T-helper 1 cell treated with Interleukin-12 subunit alpha and Interleukin-12 subunit beta and Interleukin-4 antibody, amounts not matched to agents 30 ng/mL and 1 ng/mL, for 36 hours (primary cell): ENCODE results near the gene DENND6A. TPM values are rescaled to one million over a fixed set of nuclear protein-coding genes. Genes with fewer than 3 reads are reported as not detected.
"Not testable (repeated sequence)": the region's sequence is repeated elsewhere in the genome, so short reads cannot be mapped to it uniquely, and the experiment has no call there.

Source experiments
- intact Hi-C: fragments of 100-400 bp; cut with micrococcal nuclease; formaldehyde crosslinking; loops from one replicate; pipeline ENCODE4 v1.15.1; 2024
- total RNA-seq: library from RNA; stranded (reverse); gene quantifications from 2 replicates; pipeline ENCODE4 v1.2.3, GENCODE V29; 2022

Gene DENND6A, protein sequence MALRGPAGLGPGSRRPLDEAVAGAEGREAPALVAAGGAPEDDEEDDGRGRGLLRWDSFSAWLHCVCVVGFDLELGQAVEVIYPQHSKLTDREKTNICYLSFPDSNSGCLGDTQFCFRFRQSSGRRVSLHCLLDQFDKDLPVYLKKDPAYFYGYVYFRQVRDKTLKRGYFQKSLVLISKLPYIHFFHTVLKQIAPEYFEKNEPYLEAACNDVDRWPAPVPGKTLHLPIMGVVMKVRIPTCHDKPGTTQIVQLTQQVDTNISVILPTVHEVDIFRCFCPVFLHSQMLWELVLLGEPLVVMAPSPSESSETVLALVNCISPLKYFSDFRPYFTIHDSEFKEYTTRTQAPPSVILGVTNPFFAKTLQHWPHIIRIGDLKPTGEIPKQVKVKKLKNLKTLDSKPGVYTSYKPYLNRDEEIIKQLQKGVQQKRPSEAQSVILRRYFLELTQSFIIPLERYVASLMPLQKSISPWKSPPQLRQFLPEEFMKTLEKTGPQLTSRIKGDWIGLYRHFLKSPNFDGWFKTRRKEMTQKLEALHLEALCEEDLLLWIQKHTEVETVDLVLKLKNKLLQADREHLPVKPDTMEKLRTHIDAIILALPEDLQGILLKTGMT
- total RNA-seq = 27.6 and 32.7 TPM in 2 replicates

DNA sequence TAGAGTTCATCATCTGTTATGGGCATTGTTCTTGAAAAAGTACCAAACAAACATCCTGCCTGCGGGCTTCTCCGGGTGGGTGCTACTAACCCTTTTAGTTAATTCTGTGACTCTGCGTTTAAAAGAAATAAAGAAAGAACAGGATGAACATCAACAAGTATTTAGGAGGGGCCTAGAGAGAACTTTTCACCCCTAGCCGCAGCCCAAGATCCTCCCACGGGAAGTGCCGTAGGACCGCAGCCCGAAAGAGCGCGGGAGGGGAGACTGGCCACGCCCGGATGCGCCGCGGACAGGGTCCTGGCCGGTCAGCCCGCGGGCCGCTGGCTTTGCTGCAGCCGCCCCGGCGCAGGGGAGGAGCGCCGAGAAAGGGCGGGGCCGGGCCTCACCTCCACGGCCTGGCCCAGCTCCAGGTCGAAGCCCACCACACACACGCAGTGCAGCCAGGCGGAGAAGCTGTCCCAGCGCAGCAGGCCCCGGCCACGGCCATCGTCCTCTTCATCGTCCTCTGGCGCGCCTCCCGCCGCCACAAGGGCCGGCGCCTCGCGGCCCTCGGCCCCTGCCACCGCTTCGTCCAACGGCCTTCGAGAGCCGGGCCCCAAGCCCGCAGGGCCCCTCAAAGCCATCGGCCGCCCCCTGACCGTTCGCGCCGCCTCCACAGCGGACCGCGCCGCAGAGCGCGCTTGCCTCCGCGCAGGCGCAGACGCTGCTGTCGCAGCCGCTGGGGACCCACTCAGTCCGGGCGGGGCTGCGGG, at the start of gene DENND6A:
Gene DENND6A (minus strand): TSS at position 682 of the 752 bp plus-strand sequence. CDS start 59 bp downstream, at position 623.
- intact Hi-C loops = loop anchor here (1.0 to 10.0 kb wide), 11 partner anchors 21 to 1009 kb away; partner anchors contain the start of genes ABHD6, ARF4, HTD2 and PDE12

DNA sequence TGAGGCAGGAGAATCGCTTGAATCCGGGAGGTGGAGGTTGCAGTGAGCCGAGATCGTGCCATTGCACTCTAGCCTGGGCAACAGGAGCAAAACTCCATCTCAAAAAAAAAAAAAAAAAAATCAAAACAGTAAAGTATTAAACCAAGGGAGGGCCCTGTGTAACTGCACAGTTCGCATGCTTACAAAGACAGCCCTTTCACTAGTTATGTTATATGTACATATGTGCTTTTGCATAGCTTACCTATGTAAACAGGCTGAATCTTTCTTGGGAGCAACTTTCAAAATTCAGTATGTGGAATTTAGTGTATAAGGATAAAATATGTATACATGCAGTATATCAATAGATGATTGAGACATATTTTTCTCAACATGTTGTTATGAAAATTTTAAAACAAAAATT, 47.1 kb upstream of the DENND6A start:
- intact Hi-C loops = no loop called here

DNA sequence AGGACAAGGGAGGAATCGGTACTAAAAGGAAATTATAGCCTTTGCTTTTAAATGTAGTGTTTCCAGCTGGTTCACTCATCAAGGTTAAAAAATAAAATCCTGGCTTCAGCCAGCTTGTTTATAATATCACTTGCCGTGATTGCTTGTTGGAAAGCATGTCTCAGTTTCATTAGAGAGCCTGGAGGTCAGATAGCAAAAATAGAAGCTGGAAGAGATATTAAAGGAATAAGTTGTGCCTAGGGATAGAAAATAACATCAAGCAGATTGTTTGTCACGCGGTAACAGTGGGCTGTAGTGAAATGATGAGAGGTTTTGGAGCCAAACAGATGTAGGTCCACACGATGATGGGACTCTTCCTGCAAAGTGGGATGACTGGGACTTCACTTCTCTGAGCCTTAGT, 45.5 kb upstream of the DENND6A start:
- intact Hi-C loops = no loop called here

DNA sequence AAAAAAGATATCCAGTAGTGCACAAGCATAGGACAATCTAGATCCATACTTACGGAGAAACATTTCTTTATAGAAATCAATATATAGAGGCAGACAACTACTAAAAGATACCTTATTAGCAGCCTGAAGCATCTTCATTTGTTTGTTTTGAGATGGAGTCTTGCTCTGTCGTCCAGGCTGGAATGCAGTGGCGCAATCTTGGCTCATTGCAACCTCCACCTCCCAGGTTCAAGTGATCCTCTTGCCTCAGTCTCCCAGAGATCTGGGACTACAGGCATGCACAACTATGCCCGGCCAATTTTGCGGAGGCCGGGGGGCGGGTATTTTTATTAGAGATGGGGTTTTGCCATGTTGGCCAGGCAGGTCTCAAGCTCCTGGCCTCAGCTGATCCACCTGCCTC, 45.0 kb upstream of the DENND6A start:
- intact Hi-C loops = no loop called here

DNA sequence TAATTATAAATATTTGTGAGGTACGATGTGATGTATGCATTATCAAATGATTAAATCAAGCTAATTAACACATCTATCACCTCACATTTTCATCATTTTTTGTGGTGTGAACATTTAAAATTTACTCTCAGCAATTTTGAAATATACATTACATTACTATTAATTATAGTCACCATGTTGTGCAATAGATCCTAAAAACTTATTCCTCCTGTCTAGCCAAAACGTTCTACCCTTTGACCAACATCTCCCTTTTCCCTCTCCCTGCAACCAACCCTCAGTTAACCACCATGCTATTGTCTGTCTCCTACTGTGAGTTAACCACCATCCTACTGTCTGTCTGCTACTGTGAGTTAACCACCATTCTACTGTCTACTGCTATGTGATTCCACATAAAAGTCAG, 42.5 kb upstream of the DENND6A start:
- intact Hi-C loops = no loop called here

DNA sequence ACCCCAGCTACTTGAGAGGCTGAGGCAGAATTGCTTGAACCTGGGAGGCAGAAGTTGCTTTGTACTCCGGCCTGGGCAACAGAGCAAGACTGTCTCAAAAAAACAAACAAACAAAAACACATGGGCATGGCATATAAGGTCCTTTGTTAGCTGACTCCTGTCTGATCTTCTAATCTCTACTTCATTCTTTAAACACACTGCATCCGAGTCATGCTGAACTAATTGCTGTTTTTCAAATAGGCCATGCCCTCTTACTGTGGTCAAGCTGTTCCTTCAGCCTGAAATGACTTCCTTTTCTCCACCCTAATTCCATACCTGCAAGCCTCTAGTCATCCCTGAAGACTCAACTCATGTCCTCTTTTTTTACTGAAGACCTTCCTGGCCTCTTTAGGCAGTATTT, 40.9 kb upstream of the DENND6A start:
- intact Hi-C loops = no loop called here

DNA sequence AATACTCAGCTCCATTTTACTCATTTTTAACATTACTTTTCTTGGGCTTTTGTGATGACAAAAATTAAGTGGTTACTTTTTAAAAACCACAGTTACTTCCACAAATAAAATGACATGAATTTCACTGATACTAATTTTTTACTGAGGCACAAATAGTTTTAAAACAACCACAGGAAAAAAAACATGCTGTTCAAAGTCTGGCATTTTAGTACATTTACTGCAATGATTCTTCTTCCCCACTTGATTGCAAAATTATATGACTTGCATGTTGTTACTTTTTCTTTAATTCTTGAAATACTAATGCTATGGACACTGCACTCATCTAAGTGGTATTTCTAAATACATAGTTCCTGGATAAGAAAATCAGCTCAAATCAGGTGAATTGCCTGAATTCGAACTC, 38.4 kb upstream of the DENND6A start:
- intact Hi-C loops = no loop called here

DNA sequence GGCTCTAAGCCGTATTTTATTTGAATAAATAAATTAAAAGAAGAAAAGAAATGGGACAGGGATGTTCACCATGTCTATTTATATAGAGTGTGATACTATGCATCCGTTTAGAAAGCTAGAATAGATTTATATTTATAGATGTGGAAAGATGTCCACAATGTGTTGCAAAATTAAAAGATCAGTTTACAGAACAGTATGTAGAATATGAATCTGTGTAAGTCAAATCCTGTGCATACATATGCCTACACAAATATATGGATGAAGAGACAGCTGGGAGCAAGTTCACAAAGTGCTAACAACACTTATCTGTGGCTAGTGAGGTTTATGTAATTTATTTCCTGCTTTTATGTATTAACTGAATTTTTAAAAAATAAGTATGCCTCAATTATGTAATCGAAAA, 37.8 kb upstream of the DENND6A start:
- intact Hi-C loops = no loop called here

DNA sequence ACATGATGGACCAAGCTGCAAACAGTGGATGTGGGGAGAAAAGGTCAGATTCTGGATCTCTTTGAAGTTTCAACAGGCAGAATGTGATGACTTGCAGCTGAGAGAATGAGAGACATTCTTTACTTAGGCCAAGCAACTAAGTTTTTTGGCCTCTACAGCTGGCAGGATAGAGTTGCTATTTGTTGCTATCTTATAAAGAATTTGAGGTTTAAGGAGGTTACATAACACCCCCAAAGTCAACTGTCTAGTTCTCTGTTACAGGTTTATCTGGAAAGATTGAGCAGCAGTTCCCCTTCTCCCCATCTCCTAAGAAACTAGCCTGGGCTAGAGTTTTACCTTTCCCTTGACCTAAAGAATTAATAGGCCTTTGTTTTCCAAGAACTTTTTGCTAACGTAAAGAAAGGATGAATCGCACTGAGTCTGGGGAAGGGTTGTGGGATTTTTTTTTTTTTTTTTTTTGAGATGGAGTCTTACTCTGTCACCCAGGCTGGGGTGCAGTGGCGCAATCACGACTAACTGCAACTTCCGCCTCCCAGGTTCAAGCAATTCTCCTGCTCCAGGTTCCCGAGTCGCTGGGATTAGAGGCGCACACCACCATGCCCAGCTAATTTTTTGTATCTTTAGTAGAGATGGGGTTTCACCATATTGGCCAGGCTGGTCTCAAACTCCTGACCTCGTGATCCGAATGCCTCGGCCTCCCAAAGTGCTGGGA, 36.6 kb upstream of the DENND6A start:
- intact Hi-C loops = no loop called here

DNA sequence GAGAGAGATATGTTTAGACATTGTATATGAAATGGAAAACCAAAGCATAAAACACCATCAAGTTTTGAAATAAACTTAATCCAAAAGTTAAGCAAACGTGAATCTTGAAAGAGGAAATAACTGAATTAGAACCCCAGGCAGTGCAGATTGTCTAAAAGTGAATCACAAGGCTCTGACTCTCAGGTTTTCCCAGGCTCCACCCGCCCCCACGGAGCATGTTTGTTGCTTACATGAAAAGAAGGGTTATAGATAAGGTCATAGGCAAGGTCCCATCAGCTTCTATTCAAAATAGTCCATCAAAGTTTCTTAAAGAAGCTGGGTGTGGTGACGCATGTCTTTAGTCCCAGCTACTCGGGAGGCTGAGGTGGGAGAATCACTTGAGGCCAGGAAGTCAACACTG, 34.2 kb upstream of the DENND6A start:
- intact Hi-C loops = no loop called here

DNA sequence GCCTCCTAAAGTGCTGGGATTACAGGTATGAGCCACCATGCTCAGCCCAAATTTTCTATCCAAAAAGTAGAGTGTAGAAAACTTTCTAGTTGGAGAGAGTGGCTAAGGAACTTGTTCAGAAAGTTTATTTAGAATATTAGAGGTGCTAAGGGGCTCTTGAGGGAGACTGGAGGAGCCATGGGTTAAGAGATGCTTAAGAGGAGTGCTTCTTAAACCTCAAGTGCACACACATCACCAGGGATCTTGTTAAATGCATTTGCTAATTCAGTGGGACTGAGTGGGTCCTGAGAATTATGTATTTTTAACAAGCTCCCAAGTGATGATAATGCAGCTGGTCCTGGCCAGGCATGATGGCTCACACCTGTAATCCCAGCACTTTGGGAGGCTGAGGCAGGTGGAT, 33.5 kb upstream of the DENND6A start:
- intact Hi-C loops = no loop called here

DNA sequence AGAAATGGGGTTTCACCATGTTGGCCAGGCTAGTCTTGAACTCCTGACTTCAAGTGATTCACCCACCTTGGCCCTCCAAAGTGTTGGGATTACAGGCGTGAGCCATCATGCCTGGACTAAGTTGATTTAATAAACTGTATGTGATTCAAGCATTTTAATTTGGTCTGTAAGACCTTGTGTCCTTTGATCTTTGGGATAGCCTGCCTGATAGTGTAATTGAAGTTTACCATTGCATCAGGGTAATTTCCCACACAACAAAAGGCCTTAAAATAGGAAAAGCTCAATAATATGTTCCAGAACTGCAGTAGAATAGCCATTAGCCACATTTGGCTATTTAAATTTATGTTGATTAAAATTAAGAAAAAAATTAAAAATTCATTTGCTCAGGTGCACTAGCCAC, 25.2 kb upstream of the DENND6A start:
- intact Hi-C loops = no loop called here

DNA sequence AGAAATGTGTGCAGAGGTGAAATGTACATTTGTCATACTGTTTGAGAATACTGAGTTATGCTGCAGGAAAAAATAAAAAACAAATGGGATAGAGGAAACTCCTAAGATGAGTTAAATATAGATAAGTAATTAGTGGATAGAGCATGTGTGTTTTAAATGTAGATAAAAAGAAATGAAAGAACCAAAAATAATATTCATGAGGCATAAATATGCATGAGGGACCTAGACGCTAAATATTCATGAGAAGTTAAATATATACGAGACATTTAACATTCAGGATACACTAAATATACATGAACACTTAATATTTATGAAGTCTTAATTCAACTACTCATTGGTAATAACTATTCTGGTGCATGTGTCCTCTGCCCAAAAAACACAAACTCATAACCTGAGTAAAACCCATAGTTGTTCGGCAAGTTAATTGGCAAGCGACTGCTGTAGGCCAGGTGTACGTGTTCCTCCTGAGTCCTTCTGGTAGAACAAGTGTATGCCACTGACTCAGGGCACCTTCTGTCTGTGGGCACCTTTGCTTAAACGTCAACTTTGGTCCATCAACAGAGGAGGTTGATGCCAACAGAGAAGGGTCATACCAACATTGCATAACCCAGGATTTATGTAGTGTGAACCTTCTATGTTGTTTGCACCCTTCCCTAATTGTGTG, 24.5 kb upstream of the DENND6A start:
- intact Hi-C loops = no loop called here

DNA sequence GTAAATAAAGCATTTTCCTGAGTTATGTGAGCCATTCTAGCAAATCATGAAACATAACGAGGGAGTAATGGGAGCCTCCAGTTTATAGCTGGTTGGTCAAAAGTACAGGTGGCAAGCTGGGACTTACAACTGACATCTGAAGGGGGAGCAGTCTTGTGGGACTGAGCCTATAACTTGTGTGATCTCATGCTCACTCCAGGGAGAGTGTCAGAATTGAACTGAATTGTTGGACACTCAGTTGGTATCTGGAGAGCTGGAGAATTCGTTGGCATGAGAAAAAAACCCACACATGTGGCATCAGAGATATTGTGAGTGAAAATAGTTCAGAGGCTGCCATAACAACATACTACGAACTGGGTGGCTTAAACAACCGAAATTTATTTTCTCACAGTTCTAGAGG, 22.8 kb upstream of the DENND6A start:
- intact Hi-C loops = no loop called here

DNA sequence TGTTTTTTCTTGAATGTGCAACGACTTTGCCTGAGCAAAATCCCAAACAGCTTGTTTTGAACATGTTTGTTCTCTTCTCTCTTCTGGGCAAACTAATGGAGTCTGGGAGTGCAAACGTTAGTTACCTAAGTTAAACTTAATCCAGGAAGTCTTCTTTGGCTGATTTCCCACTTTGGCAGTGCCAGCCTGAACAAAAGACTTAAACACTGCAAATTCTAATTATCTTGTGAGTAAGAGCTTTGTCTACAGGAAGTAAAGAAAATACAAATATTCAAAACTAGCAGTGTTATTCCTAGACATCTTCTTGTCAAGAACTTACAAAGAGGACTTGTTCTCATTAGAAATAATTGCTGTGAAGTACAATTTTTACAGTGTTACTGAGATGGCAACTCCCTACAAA, 16.7 kb upstream of the DENND6A start:
- intact Hi-C loops = no loop called here

DNA sequence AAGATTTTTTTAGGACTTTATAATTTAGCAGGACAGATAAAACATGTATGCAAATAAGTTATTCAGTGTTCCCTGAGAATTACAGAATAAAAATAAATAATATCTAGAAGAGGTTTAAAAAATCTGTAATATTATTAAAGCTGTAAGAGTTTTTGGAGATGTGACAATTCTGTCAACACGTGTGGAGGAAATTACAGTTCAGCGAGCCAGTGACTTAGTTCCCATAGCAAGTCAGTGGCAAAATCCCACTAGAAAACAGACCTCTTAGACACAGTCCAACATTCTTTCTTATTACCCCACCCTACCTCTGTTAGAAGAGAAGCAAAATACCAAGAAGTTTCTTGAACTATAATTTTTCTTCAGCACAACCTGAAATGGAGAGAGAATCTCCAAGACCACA, 16.2 kb upstream of the DENND6A start:
- intact Hi-C loops = no loop called here

DNA sequence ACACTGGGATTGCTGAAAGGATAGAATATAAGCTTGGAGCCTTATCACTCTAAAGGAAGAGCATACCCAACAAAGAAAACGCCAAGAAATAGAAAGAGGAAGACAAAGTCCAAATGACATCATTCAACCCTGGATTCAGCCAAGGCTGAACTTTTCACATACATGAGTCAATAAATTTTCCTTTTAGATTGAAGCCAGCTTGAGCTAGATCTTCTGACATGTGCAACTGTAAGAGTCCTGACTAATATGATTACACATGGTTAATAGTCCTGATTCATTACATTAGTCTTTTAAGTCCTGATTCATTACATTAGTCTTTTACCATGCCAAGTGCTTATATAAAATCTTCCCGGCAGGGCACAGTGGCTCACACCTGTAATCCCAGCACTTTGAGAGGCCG, 13.6 kb upstream of the DENND6A start:
- intact Hi-C loops = no loop called here

DNA sequence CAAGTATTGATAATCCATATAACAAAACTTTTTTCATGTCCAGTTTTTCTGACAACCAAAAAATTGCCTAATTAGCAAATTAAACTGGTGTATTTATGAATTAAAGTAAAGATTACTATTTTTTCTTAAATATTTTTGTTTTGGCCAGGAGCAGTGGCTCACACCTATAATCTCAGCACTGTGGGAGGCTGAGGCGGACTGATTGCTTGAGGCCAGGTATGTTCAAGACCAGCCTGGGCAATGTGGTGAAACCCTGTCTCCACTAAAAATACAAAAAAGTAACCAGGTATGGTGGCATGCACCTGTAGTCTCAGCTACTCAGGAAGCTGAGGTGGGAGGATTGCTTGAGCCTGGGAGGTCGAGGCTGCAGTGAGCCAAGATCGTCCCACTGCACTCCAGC, 12.5 kb upstream of the DENND6A start:
- intact Hi-C loops = not testable (repeated sequence)

DNA sequence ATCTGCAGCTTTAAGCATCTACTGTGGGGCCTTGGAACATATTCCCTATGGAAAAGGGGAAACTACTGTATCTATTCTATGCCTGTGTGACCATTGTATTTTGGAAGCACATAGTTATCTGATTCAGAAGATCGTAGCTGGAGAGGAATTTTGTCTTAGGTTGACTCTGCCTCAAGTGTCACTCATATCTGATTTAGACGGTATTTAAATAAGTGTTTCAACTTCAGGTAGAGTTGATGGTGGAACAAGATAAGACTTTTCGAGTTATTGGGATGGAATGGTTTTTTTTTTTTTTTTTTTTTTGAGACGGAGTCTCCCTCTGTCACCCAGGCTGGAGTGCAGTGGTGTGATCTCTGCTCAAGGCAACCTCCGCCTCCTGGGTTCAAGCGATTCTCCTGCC, 8.9 kb upstream of the DENND6A start:
- intact Hi-C loops = no loop called here

DNA sequence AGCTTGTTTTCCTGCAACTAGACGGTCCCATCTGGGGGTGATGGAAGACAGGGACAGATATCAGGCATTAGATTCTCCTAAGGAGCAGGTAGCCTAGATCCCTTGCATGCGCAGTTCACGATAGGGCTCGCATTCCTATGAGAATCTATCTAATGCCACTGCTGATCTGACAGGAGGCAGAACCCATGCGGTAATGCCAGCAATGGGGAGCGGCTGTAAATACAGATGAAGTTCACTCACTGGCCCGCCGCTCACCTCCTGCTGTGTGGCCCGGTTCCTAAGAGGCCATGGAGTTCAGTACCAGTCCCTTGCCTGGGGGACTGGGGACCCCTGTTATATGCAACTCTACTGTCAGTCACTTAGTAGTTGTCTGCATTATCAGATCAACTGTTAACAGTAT, 7.9 kb upstream of the DENND6A start:
- intact Hi-C loops = no loop called here

DNA sequence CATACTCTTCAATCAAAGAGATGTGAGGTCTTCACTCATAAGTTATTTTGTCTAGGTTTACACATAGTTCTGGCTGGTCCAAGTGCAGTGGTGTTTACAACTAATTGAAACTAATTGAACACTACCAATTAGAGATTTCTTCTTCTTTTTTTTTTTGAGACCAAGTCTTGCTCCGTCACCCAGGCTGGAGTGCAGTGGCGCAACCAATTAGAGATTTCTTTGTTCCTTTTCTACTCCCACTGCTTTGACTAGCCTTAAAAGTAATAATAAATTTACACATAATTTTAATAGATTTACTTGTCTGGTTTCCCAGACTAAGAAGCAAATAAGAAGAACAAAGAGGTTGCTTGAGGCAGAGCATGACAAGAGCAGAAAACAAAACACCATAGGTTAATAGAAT, 6.7 kb upstream of the DENND6A start:
- intact Hi-C loops = loop anchor here (10.0 kb wide), 1 partner anchor 605 kb away; the partner anchor contains the start of genes HTD2 and RPP14
